SK-N-SH (cell line): ENCODE data around the gene LRTM2.

Source experiments
- CTCF ChIP-seq: fragments of 200-600 bp; sonication (generic); IDR thresholded peaks from 2 replicates; pipeline ENCODE4 v1.6.1; 2017; ENCODE audit warnings: antibody characterized with exemption, mild to moderate bottlenecking, moderate library complexity
- GABPA ChIP-seq: IDR thresholded peaks from 2 replicates; pipeline ENCODE4 v1.4.0; 2012; ENCODE audit warnings: low read depth, mild to moderate bottlenecking
- MXI1 ChIP-seq: IDR thresholded peaks from 2 replicates; pipeline ENCODE4 v1.6.1; 2012; ENCODE audit warnings: mild to moderate bottlenecking, low read depth, low read length, improper control_type of control experiment
- POLR2AphosphoS5 ChIP-seq: IDR thresholded peaks from 2 replicates; pipeline ENCODE4 v1.6.1; 2012; ENCODE audit warnings: low read depth, low read length
- RFX5 ChIP-seq: IDR thresholded peaks from 2 replicates; pipeline ENCODE4 v1.6.1; 2012; ENCODE audit warnings: mild to moderate bottlenecking, improper control_type of control experiment, low read length
- TAF1 ChIP-seq: IDR thresholded peaks from 2 replicates; pipeline ENCODE4 v1.6.1; 2012; ENCODE audit warnings: low read depth, mild to moderate bottlenecking, low read length, moderate library complexity, borderline replicate concordance
- ZBTB33 ChIP-seq: IDR thresholded peaks from 2 replicates; pipeline ENCODE4 v1.4.0; 2012; ENCODE audit warnings: low read depth, borderline replicate concordance

- no peak for TF ChIP-seq CTCF
- no peak for TF ChIP-seq POLR2AphosphoS5
- TF ChIP-seq RFX5: no peak
- TF ChIP-seq GABPA: no peak
- TF ChIP-seq TAF1: no peak
- TF ChIP-seq MXI1: no peak
- TF ChIP-seq ZBTB33: no peak
Observed at GRCh38 chr12:1881301-1881700, 60.9 kb downstream of the LRTM2 start.
